Activated CD4-positive, CD25-positive, alpha-beta regulatory T cell (primary cell): Measurements from ENCODE around the gene AOX1.
"Not testable (repeated sequence)": the region's sequence is repeated elsewhere in the genome, so short reads cannot be mapped to it uniquely, and the experiment has no call there.

Experiments
- DNase-seq, 4 experiments: peaks; one replicate each; lab custom pipeline; 2025; lab: John Stamatoyannopoulos, UW

AOX1 gene

GRCh38 chr2:200667413-200667812 lies 81.6 kb downstream of the AOX1 start:
- DNase-seq = no peak

GRCh38 chr2:200668478-200668877 lies 82.7 kb downstream of the AOX1 start:
- DNase-seq = no peak

- DNase-seq = no peak
These were observed 83.5 kb downstream of the AOX1 start for GRCh38 chr2:200669308-200669707.

- DNase-seq = no peak
These were observed 84.5 kb downstream of the AOX1 start for GRCh38 chr2:200670313-200670712.

- no peak for DNase-seq
These were observed 84.9 kb downstream of the AOX1 start for GRCh38 chr2:200670751-200671150.

- DNase-seq = no peak
These were observed 87.4 kb downstream of the AOX1 start for GRCh38 chr2:200673191-200673590.

- no peak for DNase-seq
These were observed 89.0 kb downstream of the AOX1 start for GRCh38 chr2:200674837-200675236.

- DNase-seq = no peak
These were observed 91.4 kb downstream of the AOX1 start for GRCh38 chr2:200677171-200677570.

GRCh38 chr2:200677721-200678532 lies 92.1 kb downstream of the AOX1 start:
- DNase-seq = no peak

GRCh38 chr2:200679127-200679526 lies 93.3 kb downstream of the AOX1 start:
- no peak for DNase-seq

- no peak for DNase-seq
These were observed 93.7 kb downstream of the AOX1 start for GRCh38 chr2:200679535-200679934.

- DNase-seq = no peak
These were observed 95.9 kb downstream of the AOX1 start for GRCh38 chr2:200681697-200682096.

GRCh38 chr2:200682407-200682806 lies 96.6 kb downstream of the AOX1 start:
- DNase-seq = not testable (repeated sequence)

- DNase-seq = no peak
These were observed 102.4 kb downstream of the AOX1 start for GRCh38 chr2:200687922-200688920.

GRCh38 chr2:200689115-200689514 lies 103.3 kb downstream of the AOX1 start:
- DNase-seq = no peak

GRCh38 chr2:200693836-200694470 lies 108.1 kb downstream of the AOX1 start:
- DNase-seq = no peak

- no peak for DNase-seq
These were observed 109.4 kb downstream of the AOX1 start for GRCh38 chr2:200695191-200695590.

GRCh38 chr2:200695601-200696000 lies 109.8 kb downstream of the AOX1 start:
- DNase-seq = no peak

GRCh38 chr2:200698217-200698616 lies 112.4 kb downstream of the AOX1 start:
- no peak for DNase-seq

- no peak for DNase-seq
These were observed 113.5 kb downstream of the AOX1 start for GRCh38 chr2:200699310-200699709.

- no peak for DNase-seq
These were observed 115.0 kb downstream of the AOX1 start for GRCh38 chr2:200700856-200701255.

GRCh38 chr2:200702044-200702443 lies 116.2 kb downstream of the AOX1 start:
- DNase-seq = no peak
